22Rv1 (cell line): ENCODE measurements around the gene NFASC.

Experiments used
- H3K27ac ChIP-seq: fragments of 450-650 bp; 2 replicates; pipeline ENCODE4 v1.5.1; 2017
- ZFX ChIP-seq: fragments of 450-650 bp; IDR thresholded peaks from 2 replicates; pipeline ENCODE4 v1.6.1; 2017; ENCODE audit warnings: antibody characterized with exemption, borderline replicate concordance
- TF ChIP-seq, protein P1 (sequence below): fragments of 450-650 bp; IDR thresholded peaks from 2 replicates; pipeline ENCODE4 v1.5.1; 2017; ENCODE audit warnings: mild to moderate bottlenecking

The NFASC gene

DNA sequence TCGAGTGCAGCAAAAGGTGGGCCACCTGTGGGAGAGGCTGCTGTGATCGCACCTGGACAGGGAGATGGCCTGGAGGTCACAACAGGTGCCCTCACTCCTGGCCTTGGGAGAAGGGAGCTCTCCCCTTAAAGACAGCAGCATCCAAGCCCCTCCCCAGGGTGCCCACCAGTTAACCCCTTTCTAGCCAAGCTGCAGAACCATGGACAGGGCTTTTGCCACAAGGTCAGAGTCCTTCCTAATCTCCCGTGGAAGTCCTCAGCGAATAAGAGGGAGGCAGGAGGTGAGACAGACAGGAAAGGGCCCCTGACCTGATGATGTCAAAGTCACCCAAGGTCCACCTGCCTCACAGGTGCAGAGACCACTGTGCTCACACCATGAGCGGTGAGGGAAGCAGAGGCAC is 174.1 kb downstream of the NFASC start:
- no peak for TF ChIP-seq ZFX
- TF ChIP-seq, protein P1, sequence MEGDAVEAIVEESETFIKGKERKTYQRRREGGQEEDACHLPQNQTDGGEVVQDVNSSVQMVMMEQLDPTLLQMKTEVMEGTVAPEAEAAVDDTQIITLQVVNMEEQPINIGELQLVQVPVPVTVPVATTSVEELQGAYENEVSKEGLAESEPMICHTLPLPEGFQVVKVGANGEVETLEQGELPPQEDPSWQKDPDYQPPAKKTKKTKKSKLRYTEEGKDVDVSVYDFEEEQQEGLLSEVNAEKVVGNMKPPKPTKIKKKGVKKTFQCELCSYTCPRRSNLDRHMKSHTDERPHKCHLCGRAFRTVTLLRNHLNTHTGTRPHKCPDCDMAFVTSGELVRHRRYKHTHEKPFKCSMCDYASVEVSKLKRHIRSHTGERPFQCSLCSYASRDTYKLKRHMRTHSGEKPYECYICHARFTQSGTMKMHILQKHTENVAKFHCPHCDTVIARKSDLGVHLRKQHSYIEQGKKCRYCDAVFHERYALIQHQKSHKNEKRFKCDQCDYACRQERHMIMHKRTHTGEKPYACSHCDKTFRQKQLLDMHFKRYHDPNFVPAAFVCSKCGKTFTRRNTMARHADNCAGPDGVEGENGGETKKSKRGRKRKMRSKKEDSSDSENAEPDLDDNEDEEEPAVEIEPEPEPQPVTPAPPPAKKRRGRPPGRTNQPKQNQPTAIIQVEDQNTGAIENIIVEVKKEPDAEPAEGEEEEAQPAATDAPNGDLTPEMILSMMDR, result no peak
- H3K27ac ChIP-seq, result no peak overlapping the region

- no peak overlapping the region for H3K27ac ChIP-seq
- TF ChIP-seq, protein P1, result no peak
- no peak for TF ChIP-seq ZFX
Measured at GRCh38 chr1:205045146-205045545, 174.5 kb downstream of the NFASC start.

- no peak overlapping the region for H3K27ac ChIP-seq
- no peak for TF ChIP-seq ZFX
Measured at GRCh38 chr1:205046870-205047269, 176.2 kb downstream of the NFASC start.

GRCh38 chr1:205047764-205048231 is 177.1 kb downstream of the NFASC start:
- TF ChIP-seq, protein P1, result no peak
- no peak for TF ChIP-seq ZFX
- no peak overlapping the region for H3K27ac ChIP-seq

DNA sequence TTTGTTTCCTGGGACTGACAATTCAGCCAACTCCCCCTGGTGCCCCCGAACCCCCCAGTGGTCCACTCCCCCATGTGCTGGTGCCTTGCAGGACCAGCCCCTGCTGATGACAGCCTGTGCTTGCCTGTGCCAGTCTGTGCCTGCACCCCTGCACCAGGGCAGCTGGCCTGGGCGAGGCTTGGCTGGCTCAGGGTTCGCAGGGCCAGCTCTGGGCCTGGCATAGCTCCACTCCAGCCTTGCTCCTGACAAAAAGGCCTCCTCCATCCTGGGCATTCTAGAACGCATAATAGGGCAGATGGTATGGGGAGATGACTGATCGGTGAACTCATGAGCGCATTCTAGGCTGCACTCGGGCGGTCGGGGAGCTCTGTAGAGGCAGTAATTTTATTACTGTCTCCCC is 177.7 kb downstream of the NFASC start:
- no peak for TF ChIP-seq ZFX
- TF ChIP-seq, protein P1, result no peak
- no peak overlapping the region for H3K27ac ChIP-seq

DNA sequence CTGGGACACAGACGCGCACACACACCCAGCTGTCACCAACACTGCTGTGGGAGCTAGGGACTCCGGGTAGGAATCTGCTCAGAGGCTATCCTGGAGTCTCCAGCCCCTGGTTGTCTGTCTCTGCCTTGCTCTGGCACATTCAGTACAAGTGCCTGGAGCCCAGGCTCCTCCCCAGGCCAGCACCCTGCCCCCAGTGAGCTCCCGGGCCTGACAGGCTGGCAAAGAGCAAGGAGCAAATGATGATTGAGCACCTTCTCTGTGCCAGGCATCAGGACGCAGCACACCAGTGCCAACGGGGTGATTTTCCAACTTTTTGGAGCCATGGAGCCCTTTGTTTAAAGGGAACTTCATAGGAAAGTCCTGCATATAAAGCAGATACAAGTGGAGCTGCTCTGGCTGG is 178.8 kb downstream of the NFASC start:
- no peak overlapping the region for H3K27ac ChIP-seq
- TF ChIP-seq ZFX, result no peak
- TF ChIP-seq, protein P1, result no peak

- TF ChIP-seq, protein P1, result no peak
- TF ChIP-seq ZFX, result no peak
- no peak overlapping the region for H3K27ac ChIP-seq
Measured at GRCh38 chr1:205052690-205053089, 182.0 kb downstream of the NFASC start.

- H3K27ac ChIP-seq, result no peak overlapping the region
- TF ChIP-seq, protein P1, result no peak
- no peak for TF ChIP-seq ZFX
Measured at GRCh38 chr1:205053296-205053695, 182.6 kb downstream of the NFASC start.
